ENCODE data around the gene MTSS2. TPM values are rescaled to one million over a fixed set of nuclear protein-coding genes. Genes with fewer than 3 reads are reported as not detected.
A peak's percentile ranks its signal among the peaks of the same experiment; 100 is the strongest.

MTSS2 gene
- total RNA-seq, 5 donors from 2014 or later (not counting 1 experiment from before 2014, with no cell fraction given), result 2.2 to 7.1 (median 5.1) TPM

DNA sequence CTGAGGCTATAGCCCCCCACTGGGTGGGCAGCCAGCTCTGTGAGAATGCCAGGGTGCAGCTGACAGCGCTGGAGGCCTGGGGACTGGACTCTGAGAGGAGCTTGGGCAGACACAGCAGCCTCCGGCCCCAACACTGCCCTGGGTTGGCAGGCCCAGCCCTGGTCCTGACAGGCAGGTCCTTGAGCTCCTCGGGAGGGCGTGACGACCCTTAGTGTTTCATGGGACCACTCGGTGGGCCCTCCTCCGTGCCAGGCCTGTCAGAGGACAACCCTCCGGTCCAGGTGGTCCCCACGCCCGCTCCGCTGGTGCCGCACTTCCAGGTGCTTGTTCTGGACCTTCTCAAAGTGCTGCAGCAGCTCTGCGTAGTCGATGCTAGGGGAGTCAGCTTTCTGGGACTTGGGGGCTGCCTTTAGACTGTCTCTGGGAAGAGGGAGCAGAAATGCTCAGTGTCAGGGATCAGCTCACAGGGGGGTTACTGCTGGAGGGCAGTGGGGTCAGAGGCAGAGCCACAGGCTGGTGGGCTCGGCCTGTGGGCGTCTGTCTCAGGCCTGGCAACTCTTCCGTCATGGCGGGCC lies 1.9 kb upstream of the MTSS2 start:
- H3K27me3 Mint-ChIP-seq, result peaks cover 0 to 26% of the 10 kb centered on the region in 2 donors
- peaks cover 0 to 11% (median 6%) of the 10 kb centered on the region in 3 donors for H3K4me1 Mint-ChIP-seq
- H3K4me3 Mint-ChIP-seq, result peak overlapping the region in 1 of 3 donors; percentile 61
- ChIA-PET CTCF (no interaction called here), POLR2A (no interaction called here)
- Histone ChIP-seq H3K9me3 (no peaks in the 10 kb centered on the region), H3K27me3 (replicated peaks in 1 of 2; ENCODE audit: control insufficient read depth in 2 of 2, extremely low read depth in 1 of 2, insufficient read depth in 2 of 2, low read length in 1 of 2) (peaks cover 0 to 34% of the 10 kb centered on the region in 2 experiments), H3K4me1 (ENCODE audit: control insufficient read depth in 1 of 2, extremely low read depth in 1 of 2, insufficient read depth in 2 of 2, low read length in 2 of 2) (peaks cover 0 to 20% of the 10 kb centered on the region in 2 experiments), H3K27ac (ENCODE audit: low read length) (no peak overlapping the region), H3K4me3 (ENCODE audit: control insufficient read depth in 1 of 2, extremely low read depth in 1 of 2, low read length in 1 of 2) (no peak overlapping the region), H3K36me3 (ENCODE audit: control insufficient read depth in 2 of 2, extremely low read depth in 1 of 2, insufficient read depth in 1 of 2, low read length in 1 of 2) (no peaks in the 10 kb centered on the region)
- no peaks in the 10 kb centered on the region for H3K9me3 Mint-ChIP-seq
- H3K27ac Mint-ChIP-seq, result no peak overlapping the region
- H3K36me3 Mint-ChIP-seq, result peaks cover 5% of the 10 kb centered on the region
- ATAC-seq (replicated peaks in 1 of 4), result no peak
- DNase-seq, result no peak
- 93% methylated on average over 18 of the region's 18 CpGs for WGBS (ENCODE audit: insufficient coverage)

- H3K4me1 Mint-ChIP-seq, result peaks cover 0 to 11% (median 6%) of the 10 kb centered on the region in 3 donors
- no peak overlapping the region for H3K27ac ChIP-seq (ENCODE audit: low read length)
- no peak overlapping the region for H3K27ac Mint-ChIP-seq
- H3K27me3 ChIP-seq (replicated peaks in 1 of 2; ENCODE audit: control insufficient read depth in 2 of 2, extremely low read depth in 1 of 2, insufficient read depth in 2 of 2, low read length in 1 of 2), result peaks cover 0 to 41% of the 10 kb centered on the region in 2 experiments
- H3K9me3 Mint-ChIP-seq, result no peaks in the 10 kb centered on the region
- H3K36me3 Mint-ChIP-seq, result peaks cover 5% of the 10 kb centered on the region
- H3K9me3 ChIP-seq, result no peaks in the 10 kb centered on the region
- H3K4me1 ChIP-seq (ENCODE audit: control insufficient read depth in 1 of 2, extremely low read depth in 1 of 2, insufficient read depth in 2 of 2, low read length in 2 of 2), result peaks cover 0 to 20% of the 10 kb centered on the region in 2 experiments
- ChIA-PET POLR2A (no interaction called here), CTCF (no interaction called here)
- peak overlapping the region in 2 of 3 donors; percentile 21 to 61 for H3K4me3 Mint-ChIP-seq
- no CpG with 5 or more reads among the region's 5 CpGs for WGBS (ENCODE audit: insufficient coverage)
- ATAC-seq (replicated peaks in 1 of 4), result no peak
- H3K27me3 Mint-ChIP-seq, result peaks cover 0 to 30% of the 10 kb centered on the region in 2 donors
- H3K36me3 ChIP-seq (ENCODE audit: control insufficient read depth in 2 of 2, extremely low read depth in 1 of 2, insufficient read depth in 1 of 2, low read length in 1 of 2), result no peaks in the 10 kb centered on the region
- no peak overlapping the region for H3K4me3 ChIP-seq (ENCODE audit: control insufficient read depth in 1 of 2, extremely low read depth in 1 of 2, low read length in 1 of 2)
- DNase-seq, result no peak
Measured at GRCh38 chr16:70687102-70687511, 1.3 kb upstream of the MTSS2 start.

- Mint-ChIP-seq H3K36me3 (peaks cover 5% of the 10 kb centered on the region), H3K27me3 (peaks cover 0 to 30% of the 10 kb centered on the region in 2 donors), H3K9me3 (no peaks in the 10 kb centered on the region), H3K4me3 (peak overlapping the region; percentile 61 to 68 (median 65)), H3K27ac (no peak overlapping the region), H3K4me1 (peaks cover 0 to 11% (median 6%) of the 10 kb centered on the region in 3 donors)
- H3K4me1 ChIP-seq (ENCODE audit: control insufficient read depth in 1 of 2, extremely low read depth in 1 of 2, insufficient read depth in 2 of 2, low read length in 2 of 2), result peaks cover 0 to 21% of the 10 kb centered on the region in 2 experiments
- peaks cover 0 to 46% of the 10 kb centered on the region in 2 experiments for H3K27me3 ChIP-seq (replicated peaks in 1 of 2; ENCODE audit: control insufficient read depth in 2 of 2, extremely low read depth in 1 of 2, insufficient read depth in 2 of 2, low read length in 1 of 2)
- peak in 3 of 4 experiments; percentile 14 to 23 (median 16) for ATAC-seq (replicated peaks in 1 of 4)
- POLR2A ChIA-PET, result no interaction called here
- DNase-seq, result no peak
- no peak overlapping the region for H3K27ac ChIP-seq (ENCODE audit: low read length)
- H3K4me3 ChIP-seq (ENCODE audit: control insufficient read depth in 1 of 2, extremely low read depth in 1 of 2, low read length in 1 of 2), result no peak overlapping the region
- H3K9me3 ChIP-seq, result no peaks in the 10 kb centered on the region
- CTCF ChIA-PET, result no interaction called here
- WGBS (ENCODE audit: insufficient coverage), result 90% methylated on average over 26 of the region's 29 CpGs
- no peaks in the 10 kb centered on the region for H3K36me3 ChIP-seq (ENCODE audit: control insufficient read depth in 2 of 2, extremely low read depth in 1 of 2, insufficient read depth in 1 of 2, low read length in 1 of 2)
Measured at GRCh38 chr16:70686376-70687101, 686 bp upstream of the MTSS2 start.

- WGBS (ENCODE audit: insufficient coverage), result 2% methylated on average over 82 of the region's 90 CpGs
- POLR2A ChIA-PET, result no interaction called here
- H3K4me1 Mint-ChIP-seq, result peaks cover 0 to 11% (median 6%) of the 10 kb centered on the region in 3 donors
- no peak overlapping the region for H3K27ac Mint-ChIP-seq
- Histone ChIP-seq H3K27me3 (replicated peaks in 1 of 2; ENCODE audit: control insufficient read depth in 2 of 2, extremely low read depth in 1 of 2, insufficient read depth in 2 of 2, low read length in 1 of 2) (peaks cover 0 to 56% of the 10 kb centered on the region in 2 experiments), H3K4me3 (ENCODE audit: control insufficient read depth in 1 of 2, extremely low read depth in 1 of 2, low read length in 1 of 2) (peak overlapping the region in 1 of 2 donors; percentile 75), H3K27ac (ENCODE audit: low read length) (no peak overlapping the region), H3K4me1 (ENCODE audit: control insufficient read depth in 1 of 2, extremely low read depth in 1 of 2, insufficient read depth in 2 of 2, low read length in 2 of 2) (peaks cover 0 to 26% of the 10 kb centered on the region in 2 experiments), H3K9me3 (no peaks in the 10 kb centered on the region), H3K36me3 (ENCODE audit: control insufficient read depth in 2 of 2, extremely low read depth in 1 of 2, insufficient read depth in 1 of 2, low read length in 1 of 2) (no peaks in the 10 kb centered on the region)
- H3K9me3 Mint-ChIP-seq, result no peaks in the 10 kb centered on the region
- peaks cover 0 to 30% of the 10 kb centered on the region in 2 donors for H3K27me3 Mint-ChIP-seq
- peaks cover 5% of the 10 kb centered on the region for H3K36me3 Mint-ChIP-seq
- H3K4me3 Mint-ChIP-seq, result peak overlapping the region; percentile 34 to 57 (median 47)
- CTCF ChIA-PET, result interaction anchor here in 1 of 2 donors (0.7 kb wide), 1 partner anchor 47 kb away, joined by 5 read pairs; no protein-coding TSS in a partner anchor
- DNase-seq (peak in 1 of 35 experiments; percentile 21), ATAC-seq (replicated peaks in 1 of 4) (peak; percentile 24 to 54 (median 52))
Measured at GRCh38 chr16:70685061-70685937, 554 bp downstream of the MTSS2 start.

- Mint-ChIP-seq H3K27me3 (peaks cover 0 to 30% of the 10 kb centered on the region in 2 donors), H3K4me1 (peaks cover 0 to 11% (median 6%) of the 10 kb centered on the region in 3 donors), H3K36me3 (peaks cover 5% of the 10 kb centered on the region), H3K9me3 (no peaks in the 10 kb centered on the region), H3K4me3 (peak overlapping the region; percentile 34 to 57 (median 47)), H3K27ac (no peak overlapping the region)
- POLR2A ChIA-PET, result no interaction called here
- Histone ChIP-seq H3K4me1 (ENCODE audit: control insufficient read depth in 1 of 2, extremely low read depth in 1 of 2, insufficient read depth in 2 of 2, low read length in 2 of 2) (peaks cover 0 to 25% of the 10 kb centered on the region in 2 experiments), H3K4me3 (ENCODE audit: control insufficient read depth in 1 of 2, extremely low read depth in 1 of 2, low read length in 1 of 2) (no peak overlapping the region), H3K27ac (ENCODE audit: low read length) (no peak overlapping the region), H3K27me3 (replicated peaks in 1 of 2; ENCODE audit: control insufficient read depth in 2 of 2, extremely low read depth in 1 of 2, insufficient read depth in 2 of 2, low read length in 1 of 2) (peaks cover 0 to 59% of the 10 kb centered on the region in 2 experiments), H3K36me3 (ENCODE audit: control insufficient read depth in 2 of 2, extremely low read depth in 1 of 2, insufficient read depth in 1 of 2, low read length in 1 of 2) (no peaks in the 10 kb centered on the region), H3K9me3 (no peaks in the 10 kb centered on the region)
- ATAC-seq (replicated peaks in 1 of 4), result no peak
- CTCF ChIA-PET, result no interaction called here
- 78% methylated on average over 6 of the region's 14 CpGs for WGBS (ENCODE audit: insufficient coverage)
- no peak for DNase-seq
Measured at GRCh38 chr16:70684146-70685060, 1.4 kb downstream of the MTSS2 start.

Data from T-cell (primary cell).